B cell (primary cell): ENCODE measurements around the gene DRD3.

Source experiments
- CTCF ChIP-seq: fragments of 200-600 bp; IDR thresholded peaks from one replicate; pipeline ENCODE4 v1.8.0; 2022; ENCODE audit warnings: antibody characterized with exemption, mild to moderate bottlenecking
- EZH2 ChIP-seq: IDR thresholded peaks from 2 replicates; pipeline ENCODE4 v1.6.1; 2012; ENCODE audit warnings: borderline replicate concordance, low read depth, mild to moderate bottlenecking, moderate library complexity, low read length; ENCODE audit not compliant: insufficient read depth, poor library complexity, severe bottlenecking

GRCh38 chr3:114120211-114120610 is 58.6 kb downstream of the DRD3 start:
- no peak for TF ChIP-seq CTCF
- no peak for TF ChIP-seq EZH2
